Progenitor cell of endocrine pancreas (in vitro differentiated cells): ENCODE measurements around the gene PRDM10. TPM values are rescaled to one million over a fixed set of nuclear protein-coding genes. Genes with fewer than 3 reads are reported as not detected.
"Not testable (repeated sequence)": the region's sequence is repeated elsewhere in the genome, so short reads cannot be mapped to it uniquely, and the experiment has no call there.

Experiments
- DNase-seq: peaks from one replicate; pipeline ENCODE4 v3.0.0; 2021; ENCODE audit warnings: low spot score; ENCODE audit not compliant: unreplicated experiment
- H3K27ac Mint-ChIP-seq: 2 replicates; pipeline ENCODE4 v1.8.0; 2021; ENCODE audit warnings: mild to moderate bottlenecking, moderate library complexity, mixed read lengths
- H3K27me3 Mint-ChIP-seq: 2 replicates; pipeline ENCODE4 v1.8.0; 2021; ENCODE audit warnings: mixed read lengths
- H3K36me3 Mint-ChIP-seq: 2 replicates; pipeline ENCODE4 v1.8.0; 2022; ENCODE audit warnings: mixed read lengths; ENCODE audit not compliant: insufficient read depth
- H3K4me1 Mint-ChIP-seq: 2 replicates; pipeline ENCODE4 v1.8.0; 2021; ENCODE audit warnings: low read depth, mixed read lengths
- H3K4me3 Mint-ChIP-seq: 2 replicates; pipeline ENCODE4 v1.8.0; 2021; ENCODE audit warnings: low read depth, mild to moderate bottlenecking, moderate library complexity, mixed read lengths
- H3K9me3 Mint-ChIP-seq: 2 replicates; pipeline ENCODE4 v1.8.0; 2021; ENCODE audit warnings: low read depth, mixed read lengths
- CTCF ChIP-seq: fragments of 200-600 bp; sonication (generic); IDR thresholded peaks from one replicate; pipeline ENCODE4 v1.5.0; 2021; ENCODE audit warnings: antibody characterized with exemption, mild to moderate bottlenecking; ENCODE audit not compliant: unreplicated experiment
- total RNA-seq: library from RNA; stranded (reverse); gene quantifications from 2 replicates; pipeline ENCODE4 v1.2.1, GENCODE V29; 2021

Gene PRDM10
- total RNA-seq, 1 donor from 2014 or later = 23.4 TPM

GRCh38 chr11:129972611-129973010 is 30.0 kb downstream of the PRDM10 start:
- H3K9me3 Mint-ChIP-seq = no peaks in the 10 kb centered on the region

GRCh38 chr11:129971856-129972255 is 30.8 kb downstream of the PRDM10 start:
- peaks cover 18% of the 10 kb centered on the region for H3K4me1 Mint-ChIP-seq
- not testable (repeated sequence) for H3K27me3 Mint-ChIP-seq, DNase-seq, H3K4me3 Mint-ChIP-seq, H3K9me3 Mint-ChIP-seq, H3K27ac Mint-ChIP-seq
- H3K36me3 Mint-ChIP-seq = peaks cover 13% of the 10 kb centered on the region

More at GRCh38 chr11:129972611-129973010, 30.0 kb downstream of the PRDM10 start:
- Mint-ChIP-seq H3K36me3 (peaks cover 13% of the 10 kb centered on the region), H3K27ac (peak overlapping the region; percentile 30), H3K4me1 (peaks cover 18% of the 10 kb centered on the region), H3K4me3 (no peak overlapping the region), H3K27me3 (no peaks in the 10 kb centered on the region)
- no peak for TF ChIP-seq CTCF
- no peak for DNase-seq

GRCh38 chr11:129969920-129970319 is 32.7 kb downstream of the PRDM10 start:
- Mint-ChIP-seq H3K27me3 (no peaks in the 10 kb centered on the region), H3K4me1 (peaks cover 18% of the 10 kb centered on the region), H3K27ac (no peak overlapping the region), H3K4me3 (no peak overlapping the region), H3K9me3 (no peaks in the 10 kb centered on the region), H3K36me3 (peaks cover 13% of the 10 kb centered on the region)
- TF ChIP-seq CTCF = no peak
- no peak for DNase-seq

- Mint-ChIP-seq H3K4me3 (no peak overlapping the region), H3K36me3 (peaks cover 13% of the 10 kb centered on the region), H3K4me1 (peaks cover 14% of the 10 kb centered on the region), H3K27me3 (no peaks in the 10 kb centered on the region), H3K9me3 (no peaks in the 10 kb centered on the region), H3K27ac (no peak overlapping the region)
- no peak for TF ChIP-seq CTCF
- no peak for DNase-seq
These were observed 33.8 kb downstream of the PRDM10 start for GRCh38 chr11:129968591-129969419.

GRCh38 chr11:129967996-129968395 is 34.6 kb downstream of the PRDM10 start:
- Mint-ChIP-seq H3K9me3 (no peaks in the 10 kb centered on the region), H3K36me3 (peaks cover 13% of the 10 kb centered on the region), H3K4me1 (peaks cover 9% of the 10 kb centered on the region), H3K27ac (peak overlapping the region; percentile 26), H3K4me3 (no peak overlapping the region), H3K27me3 (no peaks in the 10 kb centered on the region)
- no peak for DNase-seq
- no peak for TF ChIP-seq CTCF

- Mint-ChIP-seq H3K36me3 (peaks cover 3% of the 10 kb centered on the region), H3K4me3 (no peak overlapping the region), H3K4me1 (peaks cover 9% of the 10 kb centered on the region), H3K9me3 (no peaks in the 10 kb centered on the region), H3K27me3 (no peaks in the 10 kb centered on the region), H3K27ac (no peak overlapping the region)
- DNase-seq = no peak
- no peak for TF ChIP-seq CTCF
These were observed 37.4 kb downstream of the PRDM10 start for GRCh38 chr11:129965248-129965647.
